BJ (cell line): ENCODE measurements around the gene R3HDM2. TPM values are rescaled to one million over a fixed set of nuclear protein-coding genes. Genes with fewer than 3 reads are reported as not detected.

ENCODE experiments used
- CTCF ChIA-PET: fragments of 350-600 bp; formaldehyde crosslinking; extraction: SDS; loops from one replicate; lab custom pipeline; 2021; ENCODE audit warnings: antibody characterized with exemption, inconsistent platforms; lab: Yijun Ruan, JAX
- POLR2A ChIA-PET: fragments of 300-600 bp; sonication (Branson Sonifier 250); formaldehyde crosslinking; extraction: SDS; loops from one replicate; lab custom pipeline; 2021; ENCODE audit warnings: antibody characterized with exemption; lab: Charles Lee
- DNase-seq: peaks from one replicate; pipeline ENCODE4 v3.0.0-alpha.2; 2011; ENCODE audit warnings: low read depth
- H3K27me3 ChIP-seq: 2 replicates; pipeline ENCODE4 v1.6.0; 2011; ENCODE audit warnings: low read length; ENCODE audit not compliant: control insufficient read depth, insufficient read depth
- H3K36me3 ChIP-seq: 2 replicates; pipeline ENCODE4 v1.5.1; 2011; ENCODE audit warnings: low read length; ENCODE audit not compliant: control insufficient read depth, insufficient read depth
- H3K4me3 ChIP-seq: 2 replicates; pipeline ENCODE4 v1.5.1; 2011; ENCODE audit warnings: low read depth, mild to moderate bottlenecking, control low read depth, low read length
- CTCF ChIP-seq: IDR thresholded peaks from 2 replicates; pipeline ENCODE4 v1.5.1; 2011; ENCODE audit warnings: low read depth, mild to moderate bottlenecking, control low read depth, inconsistent platforms, low read length, moderate library complexity; ENCODE audit not compliant: insufficient read depth
- polyA plus RNA-seq: library from polyadenylated mRNA; depleted of rRNA; stranded (reverse); fragments of >200 nt; gene quantifications from 2 replicates; pipeline ENCODE4 v1.2.3, GENCODE V29; 2011

R3HDM2 gene
- polyA plus RNA-seq, 1 experiment, result 27.4 TPM

GRCh38 chr12:57470970-57471656 lies 40.3 kb upstream of the R3HDM2 start:
- H3K27me3 ChIP-seq, result peaks cover 34% of the 10 kb centered on the region
- no peak for DNase-seq
- H3K36me3 ChIP-seq, result no peaks in the 10 kb centered on the region; the same call in 1 of the 2 replicates
- H3K4me3 ChIP-seq, result no peak overlapping the region
- TF ChIP-seq CTCF, result no peak
- ChIA-PET CTCF (interaction anchor here (3.2 to 3.8 kb wide), 2 partner anchors 9 to 13 kb away, joined by 17 to 20 read pairs; partner anchors contain the start of gene GLI1), POLR2A (no interaction called here)

GRCh38 chr12:57470286-57470969 lies 39.6 kb upstream of the R3HDM2 start:
- no peak for TF ChIP-seq CTCF
- POLR2A ChIA-PET, result no interaction called here
- Histone ChIP-seq H3K36me3 (no peaks in the 10 kb centered on the region; the same call in 1 of the 2 replicates), H3K27me3 (peaks cover 27% of the 10 kb centered on the region), H3K4me3 (no peak overlapping the region)
- CTCF ChIA-PET, result interaction anchor here (3.2 to 3.8 kb wide), 2 partner anchors 8 to 12 kb away, joined by 17 to 20 read pairs; partner anchors contain the start of gene GLI1
- DNase-seq, result no peak

GRCh38 chr12:57469296-57470164 lies 38.7 kb upstream of the R3HDM2 start:
- POLR2A ChIA-PET, result no interaction called here
- Histone ChIP-seq H3K36me3 (no peaks in the 10 kb centered on the region; the same call in 1 of the 2 replicates), H3K4me3 (no peak overlapping the region), H3K27me3 (peaks cover 18% of the 10 kb centered on the region)
- no peak for DNase-seq
- TF ChIP-seq CTCF, result no peak
- CTCF ChIA-PET, result interaction anchor here (3.2 to 3.8 kb wide), 2 partner anchors 7 to 11 kb away, joined by 17 to 20 read pairs; partner anchors contain the start of gene GLI1

GRCh38 chr12:57467915-57468314 lies 37.1 kb upstream of the R3HDM2 start:
- Histone ChIP-seq H3K4me3 (no peak overlapping the region), H3K27me3 (peaks cover 8% of the 10 kb centered on the region), H3K36me3 (no peaks in the 10 kb centered on the region; the same call in 1 of the 2 replicates)
- no peak for TF ChIP-seq CTCF
- CTCF ChIA-PET, result no interaction called here
- no peak for DNase-seq
- POLR2A ChIA-PET, result no interaction called here
